Stimulated activated CD8-positive, alpha-beta memory T cell treated with anti-CD3 and anti-CD28 coated beads, Interleukin-7, amount 100 ng/mL, for 1 hour (primary cell): ENCODE measurements around the gene TMEM212.
A peak's percentile ranks its signal among the peaks of the same experiment; 100 is the strongest.

ENCODE experiments used
- DNase-seq, 2 donors: peaks; one replicate each; pipeline ENCODE4 v3.0.0-alpha.2; 2020; ENCODE audit warnings: low read depth in 2 of 2

Gene TMEM212

GRCh38 chr3:171842864-171843518, at the start of gene TMEM212:
Gene TMEM212 (plus strand): TSS chr3:171843349. CDS start chr3:171843384, 35 bp downstream.
- no peak for DNase-seq

GRCh38 chr3:171796625-171797264, 46.4 kb upstream of the TMEM212 start:
- DNase-seq, result no peak

GRCh38 chr3:171797265-171797679, 45.9 kb upstream of the TMEM212 start:
- no peak for DNase-seq

GRCh38 chr3:171797873-171798272, 45.3 kb upstream of the TMEM212 start:
- DNase-seq, result no peak

DNA sequence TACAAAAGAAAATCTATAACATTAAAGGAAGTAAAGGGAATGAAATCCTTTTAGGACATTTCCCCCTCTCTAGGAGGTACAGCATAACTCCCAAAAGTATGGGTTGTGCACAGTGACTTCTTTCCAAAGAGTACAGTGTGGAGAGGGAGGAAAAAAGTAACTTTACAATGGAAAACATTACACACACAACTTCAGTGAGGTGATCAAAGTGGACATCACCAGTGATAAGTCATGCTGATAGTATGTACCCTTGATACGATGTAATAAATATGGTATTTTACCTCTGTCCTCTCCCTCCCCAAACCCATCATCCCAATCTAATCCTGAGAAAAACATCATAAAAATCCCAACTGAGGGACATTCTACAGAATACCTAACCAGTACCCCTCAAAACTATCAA, 43.6 kb upstream of the TMEM212 start:
- no peak for DNase-seq

GRCh38 chr3:171801738-171802589, 41.2 kb upstream of the TMEM212 start:
- DNase-seq, result no peak

DNA sequence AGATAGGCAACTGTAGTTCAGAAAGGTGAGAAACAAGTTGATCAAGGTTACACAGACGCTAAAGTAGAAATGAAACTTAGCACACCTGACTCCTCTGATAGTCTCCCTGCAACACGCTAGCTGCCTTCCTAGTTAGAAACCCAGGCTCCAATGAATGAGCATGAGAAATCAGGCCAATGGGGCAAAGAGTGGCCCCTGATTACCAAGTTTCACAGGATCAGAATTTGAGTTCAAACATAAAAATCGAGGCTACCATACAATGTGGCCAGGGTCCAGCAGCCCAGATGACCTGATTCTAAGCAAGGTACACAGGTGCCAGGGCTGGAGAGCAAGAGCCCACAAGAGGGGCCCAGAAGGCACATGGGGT, 40.6 kb upstream of the TMEM212 start:
- DNase-seq, result no peak

GRCh38 chr3:171803044-171803443, 40.1 kb upstream of the TMEM212 start:
- DNase-seq, result no peak

- DNase-seq, result no peak
Measured at GRCh38 chr3:171804618-171805389, 38.3 kb upstream of the TMEM212 start.

DNA sequence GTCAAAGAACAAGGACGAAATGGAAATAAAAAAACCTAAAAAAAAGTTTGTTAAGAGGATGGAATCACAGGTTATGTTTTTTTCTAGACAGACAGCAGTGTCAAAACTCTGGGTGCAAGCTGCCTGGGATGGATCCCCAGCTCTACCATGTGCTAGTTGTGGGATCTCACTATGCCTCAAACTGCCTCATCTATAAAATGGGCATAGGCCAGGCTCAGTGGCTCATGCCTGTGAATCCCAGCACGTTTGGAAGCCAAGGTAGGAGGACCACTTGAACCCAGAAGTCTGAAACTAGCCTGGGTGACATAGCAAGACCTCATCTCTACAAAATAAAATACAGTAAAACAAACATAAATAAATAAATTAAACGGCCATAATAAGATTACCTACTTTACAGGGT, 37.5 kb upstream of the TMEM212 start:
- no peak for DNase-seq

DNA sequence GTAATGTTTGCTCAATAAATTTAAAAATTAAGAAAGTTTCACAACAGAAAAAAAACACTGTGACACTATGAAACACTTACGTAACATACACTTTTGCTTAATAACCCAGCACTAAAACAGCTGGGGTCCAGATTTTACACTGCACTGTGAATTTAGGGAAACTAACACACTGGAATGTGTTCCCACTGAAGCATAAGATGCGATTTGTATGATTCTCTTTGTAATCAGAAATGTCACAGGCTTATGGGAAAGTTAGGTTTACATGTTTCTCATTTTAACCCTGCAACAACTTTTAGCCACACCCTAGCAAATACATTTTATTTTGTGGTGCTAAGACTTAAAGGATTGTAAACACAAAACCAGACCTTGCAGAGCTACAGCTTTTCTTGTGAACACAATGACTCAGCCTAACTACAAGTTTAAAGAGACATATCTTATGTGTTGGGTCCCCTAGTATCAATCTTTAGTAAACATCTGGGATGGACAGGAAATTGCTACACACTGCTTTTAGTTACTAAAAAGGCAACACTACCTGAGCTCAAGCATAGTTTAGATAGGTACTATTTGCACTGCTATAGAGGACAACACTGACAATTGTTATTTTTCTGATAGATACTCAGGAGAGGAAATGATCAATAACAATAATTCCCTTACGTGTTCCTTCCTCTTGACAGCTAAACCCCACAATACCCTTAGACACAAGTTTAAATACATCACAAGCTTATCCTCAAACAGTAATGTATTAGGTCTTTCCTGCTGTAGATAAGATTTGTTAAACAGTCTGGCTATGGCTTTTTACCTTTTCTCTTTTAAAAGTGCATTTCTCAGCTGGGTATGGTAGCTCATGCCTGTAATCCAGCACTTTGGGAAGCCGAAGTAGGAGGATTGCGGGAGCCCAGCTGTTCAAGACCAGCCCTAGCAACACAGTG, 36.7 kb upstream of the TMEM212 start:
- no peak for DNase-seq

GRCh38 chr3:171807129-171807675, 35.9 kb upstream of the TMEM212 start:
- DNase-seq, result no peak

GRCh38 chr3:171807806-171808205, 35.3 kb upstream of the TMEM212 start:
- DNase-seq, result no peak

- DNase-seq, result no peak
Measured at GRCh38 chr3:171809611-171809860, 33.6 kb upstream of the TMEM212 start.

GRCh38 chr3:171809861-171810628, 33.1 kb upstream of the TMEM212 start, which contains the start of gene PLD1:
Gene PLD1 (minus strand): TSS chr3:171810483. CDS start chr3:171738051, 72,432 bp downstream.
- peak in 1 of 2 donors; percentile 13 for DNase-seq

- DNase-seq, result no peak
Measured at GRCh38 chr3:171810629-171811294, 32.4 kb upstream of the TMEM212 start.

- no peak for DNase-seq
Measured at GRCh38 chr3:171811295-171811912, 31.7 kb upstream of the TMEM212 start.

GRCh38 chr3:171811913-171812335, 31.2 kb upstream of the TMEM212 start:
- DNase-seq, result no peak

GRCh38 chr3:171812811-171813210, 30.3 kb upstream of the TMEM212 start:
- DNase-seq, result no peak
